WERI-Rb-1 (cell line): ENCODE measurements around the gene SERPINE3.

Source experiments
- DNase-seq: peaks from one replicate; pipeline ENCODE4 v3.0.0-alpha.2; 2020
- H3K27ac ChIP-seq: fragments of 250-450 bp; sonication (Bioruptor Pico); 2 replicates; pipeline ENCODE4 v1.5.1; 2020; ENCODE audit warnings: mild to moderate bottlenecking, moderate library complexity
- H3K27me3 ChIP-seq: fragments of 250-450 bp; sonication (Bioruptor Pico); 2 replicates; pipeline ENCODE4 v1.5.1; 2021; ENCODE audit warnings: mild to moderate bottlenecking, low read depth, moderate library complexity; ENCODE audit not compliant: insufficient read depth, severe bottlenecking
- H3K36me3 ChIP-seq: fragments of 250-450 bp; sonication (Bioruptor Pico); 2 replicates; pipeline ENCODE4 v1.5.1; 2020; ENCODE audit warnings: mild to moderate bottlenecking, moderate library complexity
- H3K4me3 ChIP-seq: 2 replicates; pipeline ENCODE4 v1.5.1; 2011; ENCODE audit warnings: low read depth, mild to moderate bottlenecking, control low read depth, low read length
- H3K9me3 ChIP-seq: fragments of 250-450 bp; sonication (Bioruptor Pico); 2 replicates; pipeline ENCODE4 v1.5.1; 2021; ENCODE audit warnings: mild to moderate bottlenecking, moderate library complexity; ENCODE audit not compliant: severe bottlenecking
- TF ChIP-seq, protein P1 (sequence below): IDR thresholded peaks from 2 replicates; pipeline ENCODE4 v1.5.1; 2011; ENCODE audit warnings: low read depth, mild to moderate bottlenecking, control low read depth, inconsistent platforms, low read length

Gene SERPINE3

DNA sequence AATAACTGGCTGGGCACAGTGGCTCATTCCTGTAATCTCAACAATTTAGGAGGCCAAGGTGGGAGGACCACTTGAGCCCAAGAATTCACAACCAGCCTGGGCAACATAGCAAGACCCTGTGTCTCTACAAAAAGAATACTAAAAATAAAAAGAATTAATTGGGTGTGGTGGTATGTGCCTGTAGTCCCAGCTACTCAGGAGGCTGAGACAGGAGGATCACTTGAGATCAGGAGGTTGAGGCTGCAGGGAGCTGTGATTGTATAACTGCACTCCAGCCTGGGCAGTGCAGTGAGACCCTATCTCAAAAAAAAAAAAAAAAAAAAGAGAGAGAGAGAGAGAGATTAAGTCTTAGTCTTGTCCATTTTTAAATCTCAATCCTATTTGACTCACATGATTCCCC is 35.6 kb upstream of the SERPINE3 start:
- Histone ChIP-seq H3K27me3 (no peaks in the 10 kb centered on the region), H3K27ac (no peak overlapping the region), H3K36me3 (no peaks in the 10 kb centered on the region), H3K9me3 (no peaks in the 10 kb centered on the region), H3K4me3 (no peak overlapping the region)
- no peak for DNase-seq
- TF ChIP-seq, protein P1, sequence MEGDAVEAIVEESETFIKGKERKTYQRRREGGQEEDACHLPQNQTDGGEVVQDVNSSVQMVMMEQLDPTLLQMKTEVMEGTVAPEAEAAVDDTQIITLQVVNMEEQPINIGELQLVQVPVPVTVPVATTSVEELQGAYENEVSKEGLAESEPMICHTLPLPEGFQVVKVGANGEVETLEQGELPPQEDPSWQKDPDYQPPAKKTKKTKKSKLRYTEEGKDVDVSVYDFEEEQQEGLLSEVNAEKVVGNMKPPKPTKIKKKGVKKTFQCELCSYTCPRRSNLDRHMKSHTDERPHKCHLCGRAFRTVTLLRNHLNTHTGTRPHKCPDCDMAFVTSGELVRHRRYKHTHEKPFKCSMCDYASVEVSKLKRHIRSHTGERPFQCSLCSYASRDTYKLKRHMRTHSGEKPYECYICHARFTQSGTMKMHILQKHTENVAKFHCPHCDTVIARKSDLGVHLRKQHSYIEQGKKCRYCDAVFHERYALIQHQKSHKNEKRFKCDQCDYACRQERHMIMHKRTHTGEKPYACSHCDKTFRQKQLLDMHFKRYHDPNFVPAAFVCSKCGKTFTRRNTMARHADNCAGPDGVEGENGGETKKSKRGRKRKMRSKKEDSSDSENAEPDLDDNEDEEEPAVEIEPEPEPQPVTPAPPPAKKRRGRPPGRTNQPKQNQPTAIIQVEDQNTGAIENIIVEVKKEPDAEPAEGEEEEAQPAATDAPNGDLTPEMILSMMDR = no peak

DNA sequence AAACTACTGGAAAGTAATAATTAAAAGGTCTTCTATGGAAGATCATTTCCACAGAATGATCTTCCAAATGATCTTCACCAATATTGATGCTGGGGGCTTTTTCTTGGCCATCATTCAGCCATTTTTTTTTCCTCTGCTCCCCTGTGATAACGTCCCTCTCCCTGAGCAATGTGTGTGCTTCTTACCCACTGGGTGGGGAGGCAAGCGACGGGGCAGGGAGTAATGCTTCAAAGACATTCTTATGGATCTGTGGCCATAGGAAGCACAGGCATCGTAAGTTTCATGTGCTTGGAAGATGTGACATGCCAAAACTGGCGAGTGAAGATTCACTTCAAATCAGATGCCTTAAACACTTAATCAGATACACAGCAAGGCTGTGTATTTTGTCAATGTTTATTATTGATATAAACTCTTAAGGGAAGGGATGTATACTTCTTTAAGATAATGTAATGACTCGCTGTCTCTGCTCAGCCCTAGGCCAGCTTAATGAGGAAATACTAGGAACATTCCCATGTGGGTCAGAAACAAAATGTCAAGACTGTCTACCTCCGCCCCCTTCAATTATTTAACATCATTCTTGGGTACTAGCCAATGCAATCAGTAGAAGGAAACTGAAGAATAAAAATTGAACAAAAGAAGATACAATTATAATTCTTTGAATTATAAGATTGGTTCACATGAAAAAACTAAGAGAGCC is 34.1 kb upstream of the SERPINE3 start:
- no peak overlapping the region for H3K4me3 ChIP-seq
- no peaks in the 10 kb centered on the region for H3K9me3 ChIP-seq
- no peaks in the 10 kb centered on the region for H3K36me3 ChIP-seq
- TF ChIP-seq, protein P1 = no peak
- no peak for DNase-seq
- H3K27ac ChIP-seq = no peak overlapping the region
- no peaks in the 10 kb centered on the region for H3K27me3 ChIP-seq

DNA sequence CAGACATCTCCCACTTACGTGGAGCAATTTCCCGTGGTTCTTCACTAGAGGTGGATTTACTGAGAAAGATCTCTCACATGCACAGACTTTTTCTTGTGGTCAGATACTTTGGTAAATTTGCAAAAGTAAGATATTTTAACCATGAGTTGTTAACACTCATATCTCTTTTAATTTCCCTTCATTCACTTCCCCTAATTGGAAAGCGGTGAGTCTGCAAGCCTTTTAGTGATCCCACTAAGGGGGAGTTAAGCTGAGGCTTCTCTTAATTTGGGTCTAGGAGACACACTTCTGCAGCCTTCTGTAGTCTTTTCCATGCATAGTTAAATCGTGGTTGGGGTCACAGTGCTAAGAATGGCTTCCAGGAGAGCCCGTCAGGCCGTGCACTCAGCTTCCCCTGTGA is 30.7 kb upstream of the SERPINE3 start:
- no peaks in the 10 kb centered on the region for H3K9me3 ChIP-seq
- TF ChIP-seq, protein P1 = no peak
- no peaks in the 10 kb centered on the region for H3K36me3 ChIP-seq
- H3K27me3 ChIP-seq = no peaks in the 10 kb centered on the region
- no peak for DNase-seq
- H3K4me3 ChIP-seq = no peak overlapping the region
- no peak overlapping the region for H3K27ac ChIP-seq

DNA sequence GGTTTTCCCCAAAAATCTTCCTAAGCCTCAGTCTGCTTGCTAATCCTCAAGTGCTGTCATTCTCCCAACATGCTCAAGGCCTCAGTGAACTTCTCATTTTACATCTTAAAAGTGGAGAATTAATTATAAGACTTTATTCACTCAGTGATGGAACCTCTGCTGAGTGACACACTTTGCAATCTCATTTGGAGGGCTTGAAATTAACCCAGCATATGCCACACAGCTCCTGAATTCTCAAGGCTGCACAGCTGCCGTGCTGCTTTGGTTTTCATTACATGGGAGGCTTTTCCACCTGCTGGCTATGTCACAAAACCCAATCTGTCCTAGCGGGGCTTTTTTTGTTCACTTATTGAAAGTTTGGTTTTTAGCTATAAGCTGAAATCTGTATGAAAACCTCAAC is 28.3 kb upstream of the SERPINE3 start:
- Histone ChIP-seq H3K27me3 (no peaks in the 10 kb centered on the region), H3K36me3 (no peaks in the 10 kb centered on the region), H3K4me3 (no peak overlapping the region), H3K9me3 (no peaks in the 10 kb centered on the region), H3K27ac (no peak overlapping the region)
- TF ChIP-seq, protein P1 = no peak
- DNase-seq = no peak

DNA sequence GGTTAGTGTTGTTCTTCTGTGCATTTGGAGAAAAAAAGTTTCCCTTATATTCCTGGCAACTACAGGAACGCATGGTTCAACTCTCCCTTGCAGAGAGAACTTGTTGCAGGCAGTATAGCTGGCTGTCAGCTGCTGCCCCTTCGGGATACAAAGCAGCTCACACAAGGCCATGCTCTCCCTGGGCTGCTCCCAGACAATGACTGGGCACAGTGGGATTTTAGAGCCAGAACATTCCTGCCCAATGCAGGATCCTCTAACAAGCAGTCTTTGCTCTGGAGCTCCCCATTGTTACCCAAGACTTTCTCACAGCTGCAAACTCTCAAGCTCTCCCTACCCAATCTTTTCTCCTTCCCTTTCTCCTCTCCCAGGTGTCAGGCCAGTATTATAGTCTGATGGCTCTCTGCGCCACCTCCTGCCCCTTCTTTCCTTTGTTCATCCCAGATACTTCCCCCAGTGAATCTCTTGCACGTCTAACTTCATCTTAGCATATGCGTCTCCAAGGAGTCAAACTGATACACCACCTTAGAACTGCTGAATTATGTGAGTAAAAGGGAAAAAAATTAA is 27.5 kb upstream of the SERPINE3 start:
- TF ChIP-seq, protein P1 = no peak
- H3K4me3 ChIP-seq = no peak overlapping the region
- no peak overlapping the region for H3K27ac ChIP-seq
- no peaks in the 10 kb centered on the region for H3K27me3 ChIP-seq
- H3K9me3 ChIP-seq = no peaks in the 10 kb centered on the region
- no peak for DNase-seq
- H3K36me3 ChIP-seq = no peaks in the 10 kb centered on the region

DNA sequence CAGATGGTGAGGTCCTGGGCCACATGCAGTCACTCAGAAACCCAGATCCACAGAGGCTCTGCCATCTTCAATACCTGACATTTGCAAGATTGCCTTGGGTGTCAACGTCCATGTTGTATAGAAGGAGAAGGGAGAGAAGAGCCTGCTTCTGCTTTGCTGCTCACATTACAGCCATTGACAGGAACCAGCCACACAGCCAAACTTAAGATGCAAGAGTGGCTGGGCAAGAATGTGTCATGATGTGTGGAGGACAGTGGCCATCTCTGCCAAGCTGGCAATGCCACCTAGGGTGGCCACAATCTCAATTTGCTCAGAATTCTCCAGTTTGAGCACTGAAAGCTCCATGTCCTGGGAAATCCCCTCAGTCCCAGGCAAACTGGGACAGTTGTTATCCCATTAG is 25.9 kb upstream of the SERPINE3 start:
- TF ChIP-seq, protein P1 = no peak
- no peak for DNase-seq
- no peak overlapping the region for H3K27ac ChIP-seq
- no peak overlapping the region for H3K4me3 ChIP-seq
- H3K9me3 ChIP-seq = no peaks in the 10 kb centered on the region
- no peaks in the 10 kb centered on the region for H3K27me3 ChIP-seq
- no peaks in the 10 kb centered on the region for H3K36me3 ChIP-seq
